WTC11 (cell line): ENCODE measurements around the gene PPIB.

Source experiments
- AFF4 ChIP-seq: sonication (generic); formaldehyde crosslinking; IDR thresholded peaks from 2 replicates; pipeline ENCODE4 v1.8.1; 2023; ENCODE audit warnings: mild to moderate bottlenecking, missing genetic modification reagents, borderline replicate concordance
- ATF3 ChIP-seq: sonication (generic); formaldehyde crosslinking; conservative IDR thresholded peaks from 2 replicates; pipeline ENCODE4 v1.8.1; 2022; ENCODE audit warnings: mild to moderate bottlenecking, missing genetic modification reagents
- CREB1 ChIP-seq: sonication (generic); formaldehyde crosslinking; IDR thresholded peaks from 2 replicates; pipeline ENCODE4 v1.8.0; 2023; ENCODE audit warnings: mild to moderate bottlenecking, missing genetic modification reagents
- CTCF ChIP-seq: fragments of 200-600 bp; IDR thresholded peaks from 2 replicates; pipeline ENCODE4 v1.8.0; 2022; ENCODE audit warnings: antibody characterized with exemption
- E2F1 ChIP-seq: sonication (generic); formaldehyde crosslinking; IDR thresholded peaks from 2 replicates; pipeline ENCODE4 v1.8.0; 2022; ENCODE audit warnings: mild to moderate bottlenecking, missing genetic modification reagents
- ELF4 ChIP-seq: sonication (generic); formaldehyde crosslinking; IDR thresholded peaks from 2 replicates; pipeline ENCODE4 v1.8.1; 2022; ENCODE audit warnings: low read depth, mild to moderate bottlenecking, moderate library complexity, missing genetic modification reagents
- MYBL2 ChIP-seq: sonication (generic); formaldehyde crosslinking; IDR thresholded peaks from 2 replicates; pipeline ENCODE4 v1.8.1; 2023; ENCODE audit warnings: mild to moderate bottlenecking, moderate library complexity, missing genetic modification reagents
- USF1 ChIP-seq: sonication (generic); formaldehyde crosslinking; IDR thresholded peaks from 2 replicates; pipeline ENCODE4 v1.8.0; 2022; ENCODE audit warnings: mild to moderate bottlenecking, missing genetic modification reagents
- USF2 ChIP-seq: sonication (generic); formaldehyde crosslinking; IDR thresholded peaks from 2 replicates; pipeline ENCODE4 v1.8.1; 2023; ENCODE audit warnings: mild to moderate bottlenecking, missing genetic modification reagents, moderate library complexity
- ZBTB43 ChIP-seq: sonication (generic); formaldehyde crosslinking; IDR thresholded peaks from 2 replicates; pipeline ENCODE4 v1.8.1; 2023; ENCODE audit warnings: mild to moderate bottlenecking, missing genetic modification reagents
- ZNF263 ChIP-seq: sonication (generic); formaldehyde crosslinking; IDR thresholded peaks from 2 replicates; pipeline ENCODE4 v1.8.1; 2022; ENCODE audit warnings: low read depth, mild to moderate bottlenecking, moderate library complexity, missing genetic modification reagents
- ZNF532 ChIP-seq: fragments of 250-450 bp; sonication (Bioruptor Pico); IDR thresholded peaks from 2 replicates; pipeline ENCODE4 v1.9.0; 2021; ENCODE audit warnings: mild to moderate bottlenecking, borderline replicate concordance

GRCh38 chr15:64146041-64146440, 16.8 kb downstream of the PPIB start:
- no peak for TF ChIP-seq CTCF
- no peak for TF ChIP-seq ATF3
- TF ChIP-seq ZBTB43 (CRISPR knock-in tag) = no peak
- TF ChIP-seq CREB1 (CRISPR knock-in tag) = no peak
- no peak for TF ChIP-seq E2F1 (CRISPR knock-in tag)
- TF ChIP-seq ELF4 = no peak
- TF ChIP-seq ZNF532 (CRISPR knock-in tag) = no peak
- no peak for TF ChIP-seq ZNF263 (CRISPR knock-in tag)
- no peak for TF ChIP-seq USF1 (CRISPR knock-in tag)
- TF ChIP-seq USF2 (CRISPR knock-in tag) = no peak
- no peak for TF ChIP-seq AFF4 (CRISPR knock-in tag)
- TF ChIP-seq MYBL2 (CRISPR knock-in tag) = no peak
